Activated CD8-positive, alpha-beta memory T cell treated with anti-CD3 and anti-CD28 coated beads, Interleukin-2, amount 50 U/mL, for 4 hours (primary cell): ENCODE results near the gene DIP2C.
"Not testable (repeated sequence)": the region's sequence is repeated elsewhere in the genome, so short reads cannot be mapped to it uniquely, and the experiment has no call there.

Experiments
- DNase-seq: peaks from one replicate; pipeline ENCODE4 v3.0.0-alpha.2; 2020

Gene DIP2C

DNA sequence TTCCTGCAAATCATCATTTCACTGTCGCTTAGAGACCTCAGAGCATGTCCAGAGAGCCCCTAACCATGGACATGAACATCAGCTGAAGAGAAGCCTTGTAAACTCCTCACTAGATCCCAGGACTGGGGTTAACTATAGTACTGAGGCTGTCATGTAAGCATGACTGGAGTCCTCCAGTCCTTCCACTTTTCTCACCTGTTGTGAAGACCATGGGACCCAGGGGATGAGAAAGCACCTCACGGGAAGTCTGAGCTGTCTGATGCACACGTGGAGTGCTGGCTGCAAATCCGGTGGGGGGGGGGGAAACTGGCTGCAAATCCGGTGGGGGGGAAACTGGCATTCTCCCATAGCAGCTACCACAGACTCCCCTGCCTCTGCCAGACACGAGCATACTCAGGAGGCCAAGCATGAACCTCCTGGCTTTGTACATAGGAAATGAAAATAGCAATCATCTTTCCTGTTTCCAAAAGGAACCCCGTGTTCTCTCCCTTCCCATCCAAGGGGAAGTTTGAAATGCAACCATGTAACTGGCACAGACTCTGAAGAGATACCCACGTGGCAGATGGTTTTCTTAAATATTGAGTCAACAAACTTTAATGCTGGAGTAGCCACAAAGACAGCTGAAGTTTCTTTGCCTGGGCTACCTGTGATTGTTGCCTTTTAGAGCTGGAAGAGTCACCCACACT is 292.8 kb downstream of the DIP2C start:
- no peak for DNase-seq

DNA sequence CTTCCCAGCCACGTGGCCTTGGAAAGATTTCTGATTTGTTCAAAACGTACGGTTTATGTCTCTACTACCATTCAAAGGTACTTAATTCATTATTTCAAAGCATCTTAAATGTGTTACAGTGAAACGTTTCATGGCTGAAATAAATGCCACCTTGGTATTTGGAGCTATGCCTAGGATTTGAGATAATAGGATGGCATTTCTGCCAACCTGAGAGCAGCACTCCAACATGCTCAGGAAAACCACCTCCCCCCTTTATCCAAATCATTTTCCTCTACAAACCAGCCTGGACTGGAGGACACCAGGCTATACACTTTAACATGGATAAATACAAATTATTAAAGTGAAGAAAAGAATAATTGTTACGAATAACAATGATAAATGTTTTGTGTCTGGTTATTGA is 293.4 kb downstream of the DIP2C start:
- DNase-seq, result no peak

DNA sequence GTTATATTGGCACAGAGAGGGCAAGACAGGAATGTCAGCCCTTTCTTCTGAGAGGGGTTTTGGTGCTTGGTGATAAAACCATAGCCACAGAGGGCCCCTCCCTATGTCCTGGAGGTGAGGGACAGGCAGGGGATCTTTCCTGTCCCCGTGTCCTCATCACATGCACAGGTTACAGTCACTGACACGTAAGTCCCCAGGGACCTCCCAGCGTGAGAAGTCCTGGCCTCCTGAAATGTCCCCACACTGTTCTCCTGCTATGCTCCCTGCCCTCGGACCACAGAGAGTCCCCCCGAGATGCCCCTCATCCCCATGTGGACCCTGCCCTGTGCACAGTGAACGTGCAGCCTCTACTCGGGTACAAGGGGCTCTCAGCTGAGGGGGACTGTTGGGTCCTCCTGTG is 293.8 kb downstream of the DIP2C start:
- no peak for DNase-seq

DNA sequence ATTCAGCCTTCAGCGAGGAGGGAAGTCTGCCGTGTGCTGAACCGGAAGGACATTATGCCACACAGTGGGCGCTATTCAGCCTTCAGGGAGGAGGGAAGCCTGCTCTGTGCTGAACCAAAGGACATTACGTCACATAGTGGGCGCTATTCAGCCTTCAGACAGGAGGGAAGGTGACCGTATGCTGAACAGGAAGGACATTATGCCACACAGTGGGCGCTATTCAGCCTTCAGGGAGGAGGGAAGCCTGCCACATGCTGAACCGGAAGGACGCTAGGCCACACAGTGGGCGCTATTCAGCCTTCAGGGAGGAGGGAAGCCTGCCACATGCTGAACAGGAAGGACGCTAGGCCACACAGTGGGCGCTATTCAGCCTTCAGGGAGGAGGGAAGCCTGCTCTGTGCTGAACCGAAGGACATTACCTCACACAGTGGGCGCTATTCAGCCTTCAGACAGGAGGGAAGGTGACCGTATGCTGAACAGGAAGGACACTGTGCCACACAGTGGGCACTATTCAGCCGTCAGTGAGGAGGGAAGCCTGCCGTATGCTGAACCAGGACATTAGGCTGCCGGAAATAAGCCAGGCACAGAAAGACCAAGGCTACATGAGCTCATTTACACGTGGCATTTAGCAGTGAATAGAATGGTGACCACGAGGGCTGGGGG is 294.9 kb downstream of the DIP2C start:
- DNase-seq, result not testable (repeated sequence)

DNA sequence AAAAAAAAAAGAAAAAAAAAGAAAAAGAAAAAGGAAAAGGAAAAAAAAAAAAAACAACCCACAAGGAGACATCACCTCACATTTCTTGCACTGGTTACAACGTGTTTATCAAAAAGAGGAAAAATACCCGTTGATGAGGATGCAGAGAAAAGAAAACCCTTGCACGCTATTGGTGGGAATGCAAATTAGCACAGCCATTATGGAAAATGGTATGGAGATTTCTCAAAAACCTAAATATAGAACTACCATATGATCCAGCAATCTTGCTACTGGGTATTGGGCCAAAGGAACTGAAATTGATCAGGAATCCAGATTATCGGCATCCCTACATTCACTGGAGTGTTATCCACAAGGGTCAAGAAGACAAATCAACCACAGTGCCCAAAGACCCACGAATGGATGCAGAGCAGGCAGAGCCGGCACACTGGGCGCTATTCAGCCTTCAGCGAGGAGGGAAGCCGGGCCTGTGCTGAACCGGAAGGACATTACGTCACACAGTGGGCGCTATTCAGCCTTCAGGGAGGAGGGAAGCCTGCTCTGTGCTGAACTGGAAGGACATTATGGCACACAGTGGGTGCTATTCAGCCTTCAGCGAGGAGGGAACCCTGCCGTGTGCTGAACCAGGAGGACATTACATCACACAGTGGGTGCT is 295.6 kb downstream of the DIP2C start:
- DNase-seq, result no peak

DNA sequence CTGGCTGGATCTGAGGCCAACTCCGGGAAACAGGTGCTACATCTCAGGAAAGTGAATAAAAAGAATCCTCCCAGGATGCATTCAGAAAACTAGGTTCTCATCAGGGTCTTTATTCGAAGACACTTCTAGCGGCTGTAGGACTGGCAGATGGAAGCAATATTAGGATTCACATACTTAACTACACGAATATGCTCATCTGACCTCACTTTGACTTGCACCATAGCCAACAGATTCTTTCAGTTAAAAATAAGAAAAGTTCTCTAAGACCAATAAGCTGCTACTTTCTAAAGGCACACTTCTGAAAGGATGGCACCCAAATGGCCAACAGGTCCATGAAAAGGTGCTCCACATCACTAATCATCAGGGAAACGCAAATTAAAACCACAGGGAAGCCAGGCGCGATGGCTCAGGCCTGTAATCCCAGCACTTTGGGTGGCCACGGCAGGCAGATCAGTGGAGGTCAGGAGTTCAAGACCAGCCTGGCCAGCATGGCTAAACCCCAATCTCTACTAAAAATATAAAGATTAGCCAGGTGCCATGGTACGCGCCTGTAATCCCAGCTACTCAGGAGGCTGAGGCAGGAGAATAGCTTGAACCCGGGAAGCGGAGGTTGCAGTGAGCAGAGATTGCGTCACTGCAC is 296.2 kb downstream of the DIP2C start:
- DNase-seq, result no peak

DNA sequence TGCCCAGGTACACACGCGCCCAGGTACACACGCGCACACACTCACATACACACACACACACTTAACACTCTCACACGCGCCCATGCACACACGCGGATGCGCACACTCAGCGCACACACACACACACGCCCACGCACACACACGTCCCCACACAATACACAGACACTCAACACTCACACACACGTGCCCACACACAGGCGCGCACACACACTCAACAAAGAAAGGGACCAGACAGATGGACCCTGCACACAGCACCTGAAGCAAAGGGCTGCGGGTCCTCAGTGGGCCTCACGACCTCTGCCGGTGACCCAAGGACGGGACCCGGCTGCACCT is 296.8 kb downstream of the DIP2C start:
- DNase-seq, result no peak

DNA sequence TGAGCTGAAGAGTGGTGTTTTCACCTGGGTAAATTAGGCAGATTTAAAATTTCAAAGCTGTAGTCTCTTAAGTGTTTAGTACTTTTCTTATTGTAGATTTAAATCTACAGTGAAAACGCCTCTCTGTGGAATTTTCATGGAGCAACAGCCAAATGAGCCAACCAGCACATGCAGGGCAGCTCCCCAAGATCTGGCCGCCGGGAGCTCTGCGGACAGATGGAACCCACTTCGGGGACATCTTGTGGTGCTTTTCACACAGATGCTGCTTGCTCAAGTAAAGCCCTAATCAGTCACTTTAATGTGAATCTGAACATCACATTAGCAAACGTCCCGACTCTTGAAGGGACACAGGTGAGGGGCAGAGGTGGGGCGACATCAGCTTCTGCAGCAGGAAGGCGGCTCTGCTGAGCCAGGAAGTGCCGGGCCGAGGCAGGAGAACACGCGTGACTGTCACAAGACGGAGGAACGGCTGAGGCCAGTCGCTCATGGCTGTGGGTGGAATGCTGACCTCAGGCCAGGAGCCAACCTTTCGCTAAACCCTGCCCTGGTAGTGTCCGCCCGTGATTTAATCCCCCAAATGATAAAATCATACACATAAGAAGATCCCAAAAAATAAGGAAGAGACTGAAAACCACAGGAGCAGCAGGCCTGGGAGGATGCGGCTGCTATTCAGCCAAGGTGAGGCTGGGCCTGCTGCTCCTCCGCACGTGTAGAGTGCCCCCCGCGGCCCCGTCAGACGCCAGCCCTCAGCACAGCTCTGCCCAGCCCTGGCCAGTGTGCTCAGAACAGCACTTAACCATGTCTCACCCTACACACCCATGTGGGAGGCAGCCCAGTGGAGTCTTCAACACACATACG is 297.4 kb downstream of the DIP2C start:
- no peak for DNase-seq

DNA sequence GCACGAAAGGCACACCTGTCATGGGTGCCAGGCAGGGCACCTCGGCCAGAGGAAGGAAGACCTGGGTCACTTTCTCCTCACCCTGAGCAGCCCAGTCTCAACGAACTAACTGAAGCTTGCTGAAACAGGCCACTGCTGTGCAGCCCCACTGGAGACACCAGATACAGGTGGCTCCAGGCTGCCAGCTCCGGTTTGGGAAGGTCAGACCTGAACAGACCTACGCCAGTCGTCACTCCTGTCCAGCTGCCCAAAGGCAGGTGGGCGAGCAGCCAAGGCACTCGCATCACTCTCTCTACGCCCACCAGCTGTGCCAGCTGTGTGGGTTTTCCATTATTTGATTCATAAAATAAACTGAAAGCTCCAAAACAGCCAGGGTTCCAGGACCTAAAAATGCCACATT is 298.2 kb downstream of the DIP2C start:
- no peak for DNase-seq

DNA sequence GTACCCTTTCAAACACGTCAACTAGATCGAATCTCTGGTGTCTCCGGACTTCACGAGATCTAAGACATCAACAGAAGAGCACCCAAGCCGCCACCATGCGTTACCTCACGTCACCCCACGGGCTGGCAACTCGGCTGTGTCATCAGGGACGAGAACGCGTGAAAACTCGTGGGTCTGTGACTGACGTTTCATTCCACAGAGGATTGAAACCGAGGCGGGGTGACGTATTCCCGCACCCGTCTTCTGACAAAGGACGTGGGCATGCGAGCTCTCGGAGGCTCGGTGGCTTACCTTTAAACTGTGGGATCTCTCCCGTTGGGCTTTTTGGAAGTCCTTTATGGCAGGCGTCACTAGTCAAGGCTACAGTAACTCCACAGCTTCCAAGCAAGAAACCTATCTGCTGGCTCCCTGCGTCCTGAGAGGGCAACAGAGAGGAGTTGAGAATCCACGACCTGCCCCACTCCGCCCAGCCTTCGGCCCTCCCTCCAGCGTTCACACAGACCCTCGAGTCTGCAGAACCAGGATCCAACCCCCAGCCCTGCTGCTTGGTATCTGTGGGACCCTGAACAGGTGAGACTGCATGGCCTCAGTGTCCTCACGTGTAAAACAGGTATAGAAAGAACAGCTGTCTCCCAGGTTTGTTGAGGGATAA is 298.9 kb downstream of the DIP2C start:
- DNase-seq, result no peak

DNA sequence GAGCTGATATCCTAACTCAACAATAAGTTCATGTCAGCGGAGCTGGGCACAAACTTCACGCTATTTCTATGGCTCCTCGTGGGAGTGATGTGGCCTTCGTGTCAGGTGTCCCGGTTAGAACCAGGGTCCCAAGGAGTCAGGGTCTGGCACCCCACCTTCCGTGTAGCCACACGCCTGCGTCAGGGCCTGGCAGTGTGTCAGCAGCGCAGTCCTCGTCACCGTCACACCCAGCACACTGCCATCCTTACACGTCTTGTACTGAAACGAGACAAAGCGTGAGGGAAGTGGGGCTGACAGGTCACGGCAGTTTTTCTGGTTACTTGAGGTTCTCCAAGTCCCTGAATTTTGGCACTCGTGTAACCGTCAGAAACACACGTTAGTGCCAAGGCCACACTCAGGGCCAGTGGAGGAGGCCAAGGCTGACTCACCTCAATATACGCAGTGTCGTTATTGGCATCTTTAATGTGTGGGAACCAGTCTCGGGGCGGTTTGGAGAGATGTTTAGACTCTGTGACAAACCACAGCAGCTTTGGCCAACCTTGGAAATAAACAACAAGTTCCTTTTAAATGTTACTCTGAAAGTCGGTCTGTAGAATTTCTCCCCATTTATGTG is 299.5 kb downstream of the DIP2C start:
- no peak for DNase-seq

DNA sequence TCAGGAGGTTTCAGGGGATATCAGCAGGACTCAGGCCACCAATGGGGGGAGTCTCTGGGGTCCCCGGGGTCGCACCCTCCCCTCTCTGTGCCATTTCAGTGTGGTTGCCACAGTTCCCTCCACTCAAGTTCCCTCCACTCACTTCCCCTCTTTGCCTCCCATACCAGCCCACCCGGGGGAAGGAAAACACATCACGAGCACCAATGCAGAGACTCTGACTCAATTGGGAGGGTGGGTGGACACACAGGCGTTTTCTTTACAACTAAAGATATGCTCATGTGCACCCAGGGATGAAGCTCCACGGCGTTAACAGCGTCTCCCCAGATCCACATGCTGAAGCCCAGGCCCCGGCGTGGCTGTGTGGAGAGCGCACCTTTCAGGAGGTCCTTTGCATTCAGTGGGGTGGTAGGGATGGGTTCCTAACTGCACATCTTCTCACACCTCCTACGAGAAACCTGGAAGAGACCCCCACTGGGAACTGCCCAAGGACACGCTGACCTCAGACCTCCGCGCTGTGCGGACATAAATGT is 300.1 kb downstream of the DIP2C start:
- no peak for DNase-seq

DNA sequence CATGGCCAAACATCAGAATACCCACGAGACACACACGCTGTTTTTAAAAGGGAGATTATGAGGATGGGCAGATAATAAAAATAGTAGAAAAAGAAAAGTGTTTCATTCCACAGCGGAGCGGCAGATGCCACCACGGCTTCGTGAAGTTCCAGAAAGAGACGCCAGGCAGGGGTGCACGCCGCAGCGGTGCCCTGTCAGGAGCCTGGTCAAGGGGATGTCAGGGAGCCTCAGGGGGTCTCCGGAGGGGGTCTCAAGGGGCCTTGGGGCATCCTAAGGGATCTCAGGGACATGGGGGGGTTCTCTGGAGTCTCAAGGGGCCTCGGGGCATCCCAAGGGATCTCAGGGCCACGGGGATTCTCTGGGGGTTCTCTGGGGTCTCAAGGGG is 300.8 kb downstream of the DIP2C start:
- DNase-seq, result no peak

DNA sequence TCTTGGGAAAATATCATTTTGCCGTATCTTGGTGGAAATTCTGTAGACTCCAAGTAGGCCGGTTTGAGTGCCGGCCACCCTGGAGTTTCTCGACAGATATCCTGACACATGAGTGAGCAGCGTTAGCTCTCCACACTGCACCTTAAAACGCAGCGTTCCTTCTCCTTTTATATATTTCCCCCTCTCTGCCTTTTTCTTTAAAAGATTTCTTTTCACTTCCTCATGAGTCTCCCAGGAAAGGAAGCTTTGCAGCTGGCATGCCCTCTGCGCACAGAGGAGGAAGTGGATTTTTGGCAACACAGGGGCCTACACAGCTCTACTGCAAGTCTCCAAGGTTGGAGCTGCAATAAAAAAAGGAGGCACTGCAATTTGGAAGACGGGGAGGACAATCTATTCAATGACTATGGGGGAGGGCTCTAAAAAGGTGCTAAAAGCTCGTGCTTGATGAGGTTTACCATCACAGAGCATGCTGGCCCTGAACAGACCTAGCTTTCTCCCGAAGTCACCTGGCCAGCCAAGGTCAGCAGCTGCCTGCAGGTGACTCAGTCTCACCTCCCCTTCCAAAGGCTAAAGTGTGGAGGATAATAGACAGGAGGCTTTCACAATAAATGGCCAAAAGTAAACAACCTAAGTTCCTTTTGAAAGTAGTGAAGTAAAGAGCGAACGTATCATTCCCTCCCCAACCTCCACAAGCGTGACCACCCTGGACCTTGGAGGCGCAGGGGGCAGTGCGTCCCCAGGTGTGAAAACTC is 301.4 kb downstream of the DIP2C start:
- DNase-seq, result no peak

DNA sequence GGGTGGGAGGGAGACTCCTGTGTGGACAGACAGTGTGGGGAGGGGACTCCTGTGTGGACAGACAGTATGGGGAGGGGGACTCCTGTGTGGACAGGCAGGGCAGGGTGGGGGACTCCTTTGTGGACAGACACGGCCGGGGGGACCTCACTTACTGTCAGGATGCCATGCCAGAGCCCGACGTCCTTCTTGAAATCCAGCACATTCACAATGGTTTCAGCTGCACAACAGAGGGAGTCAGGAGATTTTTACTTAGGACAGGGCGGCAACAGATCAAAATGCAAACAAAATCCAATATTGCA is 301.9 kb downstream of the DIP2C start:
- DNase-seq, result no peak

DNA sequence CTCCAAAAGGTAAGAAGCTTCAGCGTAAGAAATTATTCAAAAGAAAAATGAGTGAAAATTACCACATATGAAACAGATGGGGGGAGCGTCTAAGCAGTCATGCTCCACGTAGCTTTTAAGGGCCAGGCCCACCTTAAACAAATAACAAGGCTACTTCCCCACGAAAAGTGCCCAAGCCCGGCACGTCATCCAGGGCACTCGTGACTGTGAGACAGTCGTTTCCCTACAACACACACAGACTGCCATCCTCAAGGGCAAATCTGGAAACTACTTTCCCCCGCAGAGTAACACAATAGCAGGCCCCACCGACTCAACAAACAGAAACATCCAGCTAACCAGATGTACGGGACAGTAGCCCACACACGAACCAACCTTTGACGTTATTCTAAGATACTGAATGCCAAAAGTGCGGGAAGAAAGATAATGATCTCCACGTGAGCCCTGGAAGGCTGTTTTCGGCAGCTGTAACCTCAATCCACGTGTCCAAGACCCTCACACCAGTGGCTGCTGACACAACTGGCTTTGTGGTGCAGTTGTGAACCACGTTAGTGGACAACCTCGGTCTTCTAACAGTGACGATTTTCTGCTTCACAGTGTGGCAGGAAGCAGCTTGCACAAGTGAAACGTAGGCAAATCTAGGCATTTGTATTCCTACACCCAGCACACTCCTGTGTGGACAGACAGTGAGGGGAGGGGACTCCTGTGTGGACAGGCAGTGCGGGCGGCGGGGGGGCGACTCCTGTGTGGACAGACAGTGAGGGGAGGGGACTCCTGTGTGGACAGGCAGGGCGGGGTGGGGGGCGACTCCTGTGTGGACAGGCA is 302.5 kb downstream of the DIP2C start:
- no peak for DNase-seq

DNA sequence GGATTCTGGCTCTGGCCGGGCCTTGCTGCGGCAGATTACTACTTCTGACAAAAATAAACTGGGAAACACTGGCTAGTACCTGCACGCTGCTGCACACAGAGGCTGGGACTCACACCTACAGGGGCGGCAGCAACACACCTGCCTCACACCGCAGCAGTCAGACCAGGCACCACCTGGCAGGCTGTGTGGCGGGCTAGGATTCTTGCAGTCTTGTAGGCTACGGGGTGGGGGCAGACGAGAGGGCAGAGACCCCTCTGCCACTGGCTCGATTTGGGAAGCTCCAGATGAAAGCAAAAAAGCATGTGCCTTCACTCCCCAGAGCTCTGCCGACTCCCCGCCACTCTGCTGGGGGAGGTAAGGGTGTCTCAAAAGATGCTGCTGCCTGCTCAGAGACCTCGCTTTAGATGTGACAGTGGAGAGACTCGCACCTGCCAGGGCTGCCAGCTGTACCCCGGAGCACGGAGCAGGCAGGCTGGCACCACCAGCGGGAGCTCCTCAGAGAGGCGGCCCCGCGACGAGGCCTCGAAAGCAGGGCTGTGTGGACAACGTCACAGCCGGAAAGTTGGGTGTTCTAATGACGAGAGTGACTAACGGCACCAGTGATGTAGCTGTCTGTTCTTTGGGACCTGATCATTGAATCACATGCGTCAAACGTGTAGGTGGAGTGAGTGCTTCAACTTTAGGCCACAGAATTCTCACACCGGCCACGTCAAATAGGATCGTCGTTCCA is 303.7 kb downstream of the DIP2C start:
- no peak for DNase-seq

DNA sequence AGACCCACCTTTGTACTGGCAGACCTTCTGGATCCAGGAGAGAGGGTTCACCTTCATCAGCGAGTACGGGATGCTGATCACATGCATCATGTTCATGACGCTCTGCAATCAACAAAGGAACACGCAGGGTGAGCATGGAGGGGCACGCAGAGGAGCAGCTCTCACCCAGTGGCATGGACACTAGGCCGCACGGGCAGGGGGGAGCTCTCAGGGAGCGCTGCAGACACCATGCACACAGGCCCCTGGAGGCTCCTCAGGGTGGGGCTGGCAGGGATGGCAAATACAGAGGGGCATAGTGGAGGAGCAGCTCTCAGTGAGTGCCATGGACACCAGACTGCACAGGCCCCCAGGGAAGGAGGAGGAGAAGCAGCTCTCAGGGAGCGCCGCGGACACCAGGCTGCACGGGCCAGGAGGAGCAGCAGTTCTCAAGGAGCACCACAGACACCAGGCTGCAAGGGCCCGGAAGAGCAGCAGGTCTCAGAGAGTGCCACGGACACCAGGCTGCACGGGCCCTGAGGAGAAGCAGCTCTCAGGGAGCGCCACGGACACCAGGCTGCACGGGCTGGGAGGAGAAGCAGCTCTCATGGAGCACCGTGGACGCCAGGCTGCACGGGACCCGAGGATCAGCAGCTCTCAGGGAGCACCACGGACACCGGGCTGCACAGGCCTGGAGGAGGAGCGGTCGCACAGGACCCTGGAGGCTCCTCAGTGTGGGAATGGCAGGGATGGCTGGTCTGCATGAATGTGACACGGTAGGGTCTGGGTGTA is 304.7 kb downstream of the DIP2C start:
- DNase-seq, result no peak

DNA sequence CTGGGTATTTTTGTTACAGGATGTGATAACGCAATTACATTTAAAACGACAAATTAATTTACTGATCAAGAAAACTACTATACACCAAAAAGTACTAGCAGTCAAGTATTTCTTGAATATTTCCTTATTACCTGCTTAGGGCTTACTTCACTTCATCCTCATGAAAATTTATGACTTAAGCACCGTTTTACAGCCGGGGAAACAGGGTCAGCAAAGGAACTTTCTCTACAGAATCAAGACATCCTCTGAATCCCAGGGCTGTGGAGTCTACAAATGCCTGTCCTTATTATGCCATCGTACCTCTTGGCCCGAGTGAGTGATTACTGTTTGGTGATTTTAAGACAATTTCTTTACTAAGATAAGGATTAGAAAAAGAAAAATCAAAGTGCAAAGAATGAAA is 305.9 kb downstream of the DIP2C start:
- no peak for DNase-seq
